OCI-LY1 (cell line): ENCODE data around the gene ARHGEF10L.

Experiments used
- CTCF ChIP-seq: fragments of 200-600 bp; sonication (generic), shearing (Covaris generic); IDR thresholded peaks from 2 replicates; pipeline ENCODE4 v1.5.1; 2017; ENCODE audit warnings: mild to moderate bottlenecking, antibody characterized with exemption, low read length, moderate library complexity, mixed read lengths
- EZH2 ChIP-seq: fragments of 200-600 bp; sonication (generic), shearing (Covaris generic); IDR thresholded peaks from 2 replicates; pipeline ENCODE4 v1.8.0; 2017; ENCODE audit warnings: borderline replicate concordance, mixed run types, mild to moderate bottlenecking, antibody characterized with exemption, low read length, moderate library complexity, mixed read lengths

GRCh38 chr1:17617787-17618557 lies 78.5 kb downstream of the ARHGEF10L start:
- TF ChIP-seq CTCF (no peak), EZH2 (no peak)
